ENCODE data around the gene SRD5A1. TPM values are rescaled to one million over a fixed set of nuclear protein-coding genes. Genes with fewer than 3 reads are reported as not detected.

SRD5A1 gene
- polyA plus RNA-seq, 1 experiment = 20.7 TPM

GRCh38 chr5:6705959-6706358, 72.7 kb downstream of the SRD5A1 start:
- DNase-seq (ENCODE audit: low read depth, low spot score) = no peak
- CTCF ChIA-PET = no interaction called here
- Histone ChIP-seq H3K27ac (ENCODE audit: low read depth, low read length) (no peak overlapping the region), H3K4me3 (ENCODE audit: low read depth, low read length) (no peak overlapping the region), H3K9me3 (ENCODE audit: control insufficient read depth, insufficient read depth, low read length) (no peaks in the 10 kb centered on the region), H3K27me3 (ENCODE audit: control insufficient read depth, insufficient read depth, low read length) (no peaks in the 10 kb centered on the region)
- no peak for TF ChIP-seq CTCF (IDR thresholded peaks at IDR 0.05; ENCODE audit: low read depth, low read length)
- POLR2A ChIA-PET = no interaction called here

GRCh38 chr5:6707852-6708251, 74.6 kb downstream of the SRD5A1 start:
- Histone ChIP-seq H3K4me3 (ENCODE audit: low read depth, low read length) (no peak overlapping the region), H3K27me3 (ENCODE audit: control insufficient read depth, insufficient read depth, low read length) (no peaks in the 10 kb centered on the region), H3K9me3 (ENCODE audit: control insufficient read depth, insufficient read depth, low read length) (no peaks in the 10 kb centered on the region; the same call in 1 of the 2 replicates), H3K27ac (ENCODE audit: low read depth, low read length) (no peak overlapping the region)
- ChIA-PET CTCF (no interaction called here), POLR2A (no interaction called here)
- no peak for DNase-seq (ENCODE audit: low read depth, low spot score)
- TF ChIP-seq CTCF (IDR thresholded peaks at IDR 0.05; ENCODE audit: low read depth, low read length) = no peak

- no peak for DNase-seq (ENCODE audit: low read depth, low spot score)
- Histone ChIP-seq H3K9me3 (ENCODE audit: control insufficient read depth, insufficient read depth, low read length) (no peaks in the 10 kb centered on the region; the same call in 1 of the 2 replicates), H3K27me3 (ENCODE audit: control insufficient read depth, insufficient read depth, low read length) (no peaks in the 10 kb centered on the region), H3K4me3 (ENCODE audit: low read depth, low read length) (no peak overlapping the region), H3K27ac (ENCODE audit: low read depth, low read length) (no peak overlapping the region)
- no peak for TF ChIP-seq CTCF (IDR thresholded peaks at IDR 0.05; ENCODE audit: low read depth, low read length)
- ChIA-PET CTCF (no interaction called here), POLR2A (no interaction called here)
Observed at GRCh38 chr5:6708814-6709213, 75.6 kb downstream of the SRD5A1 start.

- ChIA-PET CTCF (no interaction called here), POLR2A (no interaction called here)
- Histone ChIP-seq H3K27ac (ENCODE audit: low read depth, low read length) (no peak overlapping the region), H3K27me3 (ENCODE audit: control insufficient read depth, insufficient read depth, low read length) (no peaks in the 10 kb centered on the region), H3K9me3 (ENCODE audit: control insufficient read depth, insufficient read depth, low read length) (no peaks in the 10 kb centered on the region; the same call in 1 of the 2 replicates), H3K4me3 (ENCODE audit: low read depth, low read length) (no peak overlapping the region)
- TF ChIP-seq CTCF (IDR thresholded peaks at IDR 0.05; ENCODE audit: low read depth, low read length) = no peak
- no peak for DNase-seq (ENCODE audit: low read depth, low spot score)
Observed at GRCh38 chr5:6710070-6710469, 76.8 kb downstream of the SRD5A1 start.

- no peaks in the 10 kb centered on the region; the same call in 1 of the 2 replicates for H3K9me3 ChIP-seq (ENCODE audit: control insufficient read depth, insufficient read depth, low read length)
- no peaks in the 10 kb centered on the region for H3K27me3 ChIP-seq (ENCODE audit: control insufficient read depth, insufficient read depth, low read length)
- no peak for DNase-seq (ENCODE audit: low read depth, low spot score)
- H3K27ac ChIP-seq (ENCODE audit: low read depth, low read length) = no peak overlapping the region
- TF ChIP-seq CTCF (IDR thresholded peaks at IDR 0.05; ENCODE audit: low read depth, low read length) = no peak
- ChIA-PET POLR2A (no interaction called here), CTCF (no interaction called here)
- no peak overlapping the region for H3K4me3 ChIP-seq (ENCODE audit: low read depth, low read length)
Observed at GRCh38 chr5:6710551-6711318, 77.5 kb downstream of the SRD5A1 start.

All from AG04450 (cell line).